Measurements from ENCODE around the gene CALD1.

CALD1 gene

GRCh38 chr7:134870156-134870555 lies 90.7 kb downstream of the CALD1 start:
- no peak for DNase-seq

DNA sequence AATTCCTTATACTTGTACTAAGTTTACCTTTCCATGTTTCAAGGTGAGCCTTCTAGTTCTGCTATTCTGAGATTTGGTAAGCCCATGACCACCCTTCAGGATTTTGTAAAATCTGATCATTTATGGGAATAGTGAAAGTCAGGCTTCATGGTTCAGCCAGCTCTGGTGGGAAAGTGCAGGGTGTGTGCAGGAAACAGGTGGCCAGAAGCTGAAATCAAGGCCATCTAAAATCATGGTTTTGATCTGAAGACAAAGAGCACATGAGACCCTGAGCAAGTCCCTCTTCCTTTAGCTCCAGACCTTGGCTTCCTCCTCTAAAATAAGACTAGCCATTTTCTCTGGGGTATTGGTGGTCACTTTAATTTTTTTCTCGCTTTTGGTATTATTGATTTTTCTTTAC lies 91.3 kb downstream of the CALD1 start:
- DNase-seq: no peak

- DNase-seq: no peak
Observed at GRCh38 chr7:134873253-134873652, 93.8 kb downstream of the CALD1 start.

GRCh38 chr7:134874407-134874806 lies 95.0 kb downstream of the CALD1 start:
- DNase-seq: no peak

GRCh38 chr7:134875867-134876266 lies 96.4 kb downstream of the CALD1 start:
- DNase-seq: no peak

GRCh38 chr7:134878746-134879357 lies 99.4 kb downstream of the CALD1 start:
- no peak for DNase-seq

DNA sequence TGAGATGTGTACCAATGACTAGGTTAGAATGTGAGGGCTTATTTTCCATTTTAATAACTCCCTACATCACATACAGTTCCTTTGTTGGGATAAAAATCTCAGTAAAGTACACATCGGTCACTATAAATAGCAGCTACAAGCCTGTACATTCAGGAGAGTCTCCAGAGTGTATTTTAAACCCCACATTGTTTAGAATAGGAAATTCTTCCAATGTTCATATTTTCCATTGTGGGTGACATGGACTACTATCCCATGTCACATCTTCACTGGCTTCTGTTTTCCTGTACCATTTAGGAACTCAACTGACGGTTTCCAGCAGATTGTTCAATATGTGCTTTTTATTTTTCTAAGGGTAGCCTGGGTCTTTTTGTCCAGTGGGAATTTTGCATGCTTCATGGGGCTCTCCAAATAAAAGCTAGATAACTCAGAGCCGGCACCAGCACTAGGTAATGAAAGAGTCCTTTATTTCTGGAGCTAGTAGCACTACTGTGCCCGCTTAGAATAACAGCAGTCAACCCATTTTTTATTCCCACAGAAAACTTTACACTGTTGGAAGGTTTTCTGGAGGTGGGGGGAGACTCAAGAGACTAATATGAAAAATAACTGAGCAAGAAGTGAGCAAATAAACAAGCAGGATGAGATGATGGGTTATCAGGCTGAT lies 100.5 kb downstream of the CALD1 start:
- DNase-seq: no peak

- DNase-seq: no peak
Observed at GRCh38 chr7:134882481-134882880, 103.0 kb downstream of the CALD1 start.

DNA sequence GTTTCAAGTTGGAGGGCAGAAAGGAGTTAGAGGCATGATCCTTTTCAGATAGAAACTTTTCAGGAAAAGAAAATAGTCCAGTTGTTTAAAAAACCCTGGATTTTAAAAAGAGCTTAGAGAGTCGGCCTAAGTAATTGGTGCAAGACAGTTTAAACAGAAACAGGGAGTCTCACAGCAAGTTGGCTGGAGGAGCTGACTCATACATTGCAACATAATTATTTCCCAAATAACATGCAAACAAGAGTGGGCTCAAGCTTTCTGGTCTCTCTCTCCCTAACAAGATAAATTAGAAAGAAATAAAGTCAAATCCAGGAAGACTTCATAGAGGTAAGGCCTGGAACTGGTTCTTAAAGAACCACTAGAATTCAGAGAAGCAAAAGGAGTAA lies 106.5 kb downstream of the CALD1 start:
- peak; percentile 37 for DNase-seq

DNA sequence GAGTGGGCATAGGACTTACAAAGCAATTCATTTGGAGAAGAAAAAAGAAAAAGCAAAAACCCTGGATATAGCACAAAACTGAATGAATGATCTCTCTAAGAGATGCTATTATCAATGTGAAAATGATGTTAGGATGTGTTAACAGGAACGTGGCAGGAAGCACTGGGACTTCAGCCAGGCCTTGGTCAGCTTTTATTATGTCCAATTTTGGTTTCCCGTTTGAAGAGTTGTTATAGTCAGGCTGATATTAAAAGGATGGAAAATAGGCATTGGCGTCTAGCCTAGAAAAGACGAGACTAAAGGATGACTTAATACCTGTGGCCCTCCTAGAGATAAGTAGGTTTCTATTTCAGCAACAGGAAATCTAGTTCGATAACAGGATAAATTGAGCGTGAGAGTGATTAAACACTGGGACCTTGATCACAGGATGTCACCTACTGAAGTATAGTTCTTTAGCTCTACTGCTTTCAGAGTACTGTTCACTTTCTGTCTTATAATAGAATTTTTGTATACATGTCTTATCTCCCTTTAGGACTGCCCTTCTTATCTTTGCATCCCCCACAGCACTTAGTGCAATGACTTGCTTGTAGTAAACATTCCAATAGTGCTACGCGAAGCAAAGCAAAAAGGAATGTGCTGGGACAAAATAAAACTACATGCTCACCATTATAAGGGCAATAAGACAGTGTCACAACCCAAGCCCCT lies 107.1 kb downstream of the CALD1 start:
- peak; percentile 73 for DNase-seq

DNA sequence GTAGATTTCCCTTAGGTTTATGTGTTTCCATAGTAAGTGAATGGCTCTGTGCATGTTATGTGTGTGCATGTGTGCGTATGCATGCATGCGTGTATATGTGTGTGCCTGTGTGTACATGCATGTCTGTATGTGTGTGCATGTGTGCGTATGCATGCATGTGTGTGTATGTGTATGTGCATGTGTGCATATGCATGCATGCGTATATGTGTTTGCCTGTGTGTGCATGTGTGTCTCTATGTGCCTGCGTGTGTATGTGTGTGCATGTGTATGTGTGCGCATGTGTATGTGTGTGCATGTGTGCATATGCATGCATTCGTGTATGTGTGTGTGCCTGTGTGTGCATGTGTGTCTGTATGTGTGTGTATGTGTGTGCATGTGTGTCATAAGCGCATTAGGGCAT lies 108.1 kb downstream of the CALD1 start:
- DNase-seq: no peak

GRCh38 chr7:134888141-134888740 lies 108.8 kb downstream of the CALD1 start:
- DNase-seq: peak; percentile 61

GRCh38 chr7:134890246-134891240 lies 111.1 kb downstream of the CALD1 start:
- no peak for DNase-seq

- DNase-seq: peak; percentile 81
Observed at GRCh38 chr7:134891262-134891695, 111.8 kb downstream of the CALD1 start.

GRCh38 chr7:134891696-134892678 lies 112.6 kb downstream of the CALD1 start:
- DNase-seq: no peak

GRCh38 chr7:134892963-134893362 lies 113.5 kb downstream of the CALD1 start:
- no peak for DNase-seq

DNA sequence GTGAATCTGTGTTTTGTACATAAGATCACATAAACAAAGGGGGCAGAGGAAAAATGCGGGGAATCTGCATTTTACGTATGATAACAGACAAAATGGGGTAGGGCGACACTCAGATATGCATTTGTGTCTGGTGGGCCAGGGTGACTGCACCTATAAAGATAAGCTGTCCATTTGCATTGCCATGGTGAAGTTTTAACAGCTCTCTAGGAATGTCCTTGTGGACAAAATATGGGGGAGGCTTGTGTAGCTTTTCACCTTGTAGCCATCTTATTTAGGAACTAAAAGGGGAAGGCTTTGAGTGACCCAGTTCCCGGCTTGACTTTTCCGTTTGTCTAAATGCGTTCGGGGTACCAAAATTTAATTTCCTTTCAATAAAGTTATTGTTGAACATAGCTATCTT lies 114.5 kb downstream of the CALD1 start:
- no peak for DNase-seq

- DNase-seq: no peak
Observed at GRCh38 chr7:134894928-134895327, 115.5 kb downstream of the CALD1 start.

DNA sequence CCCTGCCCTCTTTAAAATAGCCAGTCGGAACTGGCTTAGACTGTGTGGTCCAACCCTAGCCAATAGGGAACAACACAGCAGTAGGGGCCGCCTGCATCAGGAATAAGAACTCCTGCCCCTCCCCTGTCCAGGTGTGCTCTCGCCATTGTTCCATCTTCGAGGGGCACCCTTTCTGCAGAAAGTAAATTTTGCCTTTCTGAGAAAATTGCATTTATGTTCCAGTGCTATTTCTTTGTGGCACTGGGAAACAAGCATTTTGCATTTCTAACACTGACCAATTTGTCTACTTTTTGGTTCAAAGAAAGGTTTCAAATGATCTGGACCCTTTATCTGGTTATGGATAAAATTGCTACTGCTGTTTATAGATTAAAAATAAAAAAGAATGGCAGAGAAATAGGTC lies 116.6 kb downstream of the CALD1 start:
- no peak for DNase-seq

DNA sequence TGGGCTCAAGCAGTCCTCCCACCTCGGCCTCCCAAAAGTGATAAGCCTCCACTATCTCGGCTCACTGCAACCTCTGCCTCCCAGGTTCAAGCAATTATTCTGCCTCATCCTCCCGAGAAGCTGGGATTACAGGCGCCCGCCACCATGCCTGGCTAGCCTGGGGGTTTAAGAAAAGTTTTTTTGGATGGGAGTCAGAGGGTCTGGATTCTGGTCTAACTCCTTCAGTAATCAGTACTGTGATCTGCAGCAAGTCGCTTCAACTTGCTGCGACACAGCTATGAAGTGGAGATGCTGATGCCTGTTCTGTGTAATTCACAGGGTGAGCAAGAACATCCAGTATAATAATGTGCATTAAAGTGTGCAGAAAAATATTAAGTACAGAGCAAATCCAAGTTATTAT lies 118.5 kb downstream of the CALD1 start:
- DNase-seq: no peak

GRCh38 chr7:134899729-134900128 lies 120.3 kb downstream of the CALD1 start:
- DNase-seq: peak; percentile 73
